HG02571 (cell line): ENCODE measurements around the gene STYXL2.

Source experiments
- ATAC-seq: cut with Tn5 transposase; IDR thresholded peaks from one replicate; pipeline ENCODE4 v1.9.1; 2021; ENCODE audit warnings: mild to moderate bottlenecking, moderate library complexity; ENCODE audit not compliant: unreplicated experiment

STYXL2 gene

DNA sequence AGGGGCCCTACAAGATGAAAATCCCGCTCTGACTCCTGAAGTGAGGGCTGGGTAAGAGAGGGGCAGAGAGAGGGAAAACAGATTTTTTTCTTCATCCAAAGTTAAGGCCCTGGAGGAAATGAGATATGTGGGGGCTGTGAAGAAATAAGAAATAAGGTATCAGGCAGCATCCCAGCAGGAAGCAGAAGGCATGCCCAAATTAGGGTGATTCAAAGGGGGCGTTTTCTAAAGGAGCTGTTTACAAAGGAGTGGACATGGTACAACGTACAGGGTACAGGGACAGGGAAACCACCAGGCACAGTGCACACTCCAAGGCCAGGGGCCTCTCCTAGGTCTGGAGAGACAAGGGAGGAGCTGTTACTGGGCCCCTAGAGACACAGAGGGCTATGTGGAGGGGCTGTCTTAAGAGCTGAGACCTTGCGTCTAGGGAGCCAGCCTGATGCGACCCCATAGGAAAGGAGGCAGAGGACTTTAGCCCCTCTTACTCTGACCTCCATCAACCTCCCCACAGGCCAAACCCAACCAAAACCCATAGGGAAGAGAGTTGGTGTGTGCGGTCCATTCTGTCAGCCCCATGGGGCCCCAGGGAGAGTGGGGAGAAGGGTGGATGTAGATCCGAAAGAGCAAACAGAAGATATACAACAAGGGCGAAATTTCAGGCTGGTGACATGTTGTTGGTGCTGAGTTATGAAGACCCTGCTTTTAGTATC is 38.6 kb downstream of the STYXL2 start:
- ATAC-seq = no peak

DNA sequence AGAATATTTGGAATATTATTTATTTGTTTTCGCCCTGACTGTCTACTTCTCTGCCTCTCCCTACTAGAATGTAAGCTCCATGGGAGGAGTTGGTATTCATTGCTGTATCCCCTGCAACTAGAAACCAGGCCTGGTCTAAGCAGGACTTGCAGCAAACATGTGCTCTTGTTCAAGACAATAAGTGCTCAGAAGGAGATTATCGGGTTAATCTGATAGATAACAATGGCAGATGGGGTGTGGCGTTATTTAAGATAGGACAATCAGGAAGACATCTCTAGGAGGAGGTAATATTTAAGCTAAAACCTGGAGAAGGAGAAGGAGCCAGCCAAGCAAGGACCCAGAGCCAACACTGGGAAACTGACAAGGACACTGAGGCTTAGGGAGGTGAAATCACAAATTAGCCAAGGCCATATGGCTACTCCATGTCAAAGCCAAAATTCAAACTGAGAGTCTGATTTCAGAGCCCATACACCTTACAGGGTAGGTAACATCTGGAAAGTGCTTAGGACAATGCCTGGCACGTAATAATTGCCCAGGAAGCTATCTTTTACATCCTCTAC is 41.5 kb downstream of the STYXL2 start:
- no peak for ATAC-seq

DNA sequence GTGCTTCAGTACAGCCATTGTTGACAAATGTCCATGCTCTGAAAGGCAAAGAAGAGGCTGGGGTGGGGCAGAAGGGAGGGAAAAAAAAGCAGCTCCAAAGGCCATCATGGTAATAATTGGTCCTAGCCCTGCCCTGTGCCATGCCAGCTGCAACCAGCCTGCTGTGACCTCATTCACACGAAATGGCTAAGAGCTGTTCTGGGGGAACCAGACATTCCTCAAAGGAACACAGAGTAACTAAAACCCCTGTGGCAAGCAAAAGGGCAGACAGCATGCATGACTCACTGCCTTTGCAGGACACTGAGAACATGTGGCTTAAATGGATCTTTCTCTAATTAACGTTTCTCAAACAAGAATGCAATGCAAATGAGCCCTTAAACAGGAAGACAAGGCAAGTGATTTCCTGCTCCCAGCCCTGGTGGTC is 42.3 kb downstream of the STYXL2 start:
- no peak for ATAC-seq

DNA sequence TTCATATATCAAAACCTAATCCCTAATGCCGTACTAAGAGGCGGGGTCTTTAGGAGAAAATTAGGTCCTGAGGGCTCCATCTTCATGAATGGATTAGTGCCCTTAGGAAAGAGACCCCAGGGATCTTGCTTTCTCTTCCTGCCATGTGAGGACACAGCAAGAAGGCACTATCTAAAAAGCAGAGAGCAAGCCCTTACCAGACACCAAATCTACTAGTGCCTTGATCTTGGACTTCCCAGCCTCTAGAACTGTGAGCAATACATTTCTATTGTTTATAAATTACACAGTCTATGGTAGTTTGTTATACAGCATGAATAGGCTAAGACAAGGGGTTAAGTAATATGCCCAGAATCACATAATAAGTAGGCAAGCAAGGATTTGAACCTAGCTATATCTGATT is 42.9 kb downstream of the STYXL2 start:
- no peak for ATAC-seq

DNA sequence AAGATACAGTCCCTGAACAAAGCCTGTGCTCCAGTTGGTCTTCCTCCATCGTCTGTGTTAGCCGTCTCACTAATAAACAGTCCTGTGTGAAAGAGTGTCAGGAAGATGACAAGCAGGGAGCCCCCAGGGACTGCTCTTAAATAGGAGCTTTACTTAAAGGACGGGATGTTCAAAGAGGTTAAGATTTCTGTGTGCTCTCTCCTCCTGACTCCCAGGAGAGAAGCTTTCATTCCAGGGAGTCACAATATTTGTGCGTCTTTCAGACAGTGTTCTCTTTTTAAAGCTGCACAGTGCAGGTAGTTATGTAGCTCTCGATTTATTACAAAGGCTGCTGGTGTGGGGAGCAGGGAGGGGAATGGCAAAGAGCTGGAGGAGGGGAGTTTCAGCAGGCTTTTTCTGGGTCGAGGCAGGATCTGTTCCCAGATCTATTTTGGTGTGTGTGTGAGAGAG is 43.5 kb downstream of the STYXL2 start:
- ATAC-seq = no peak

DNA sequence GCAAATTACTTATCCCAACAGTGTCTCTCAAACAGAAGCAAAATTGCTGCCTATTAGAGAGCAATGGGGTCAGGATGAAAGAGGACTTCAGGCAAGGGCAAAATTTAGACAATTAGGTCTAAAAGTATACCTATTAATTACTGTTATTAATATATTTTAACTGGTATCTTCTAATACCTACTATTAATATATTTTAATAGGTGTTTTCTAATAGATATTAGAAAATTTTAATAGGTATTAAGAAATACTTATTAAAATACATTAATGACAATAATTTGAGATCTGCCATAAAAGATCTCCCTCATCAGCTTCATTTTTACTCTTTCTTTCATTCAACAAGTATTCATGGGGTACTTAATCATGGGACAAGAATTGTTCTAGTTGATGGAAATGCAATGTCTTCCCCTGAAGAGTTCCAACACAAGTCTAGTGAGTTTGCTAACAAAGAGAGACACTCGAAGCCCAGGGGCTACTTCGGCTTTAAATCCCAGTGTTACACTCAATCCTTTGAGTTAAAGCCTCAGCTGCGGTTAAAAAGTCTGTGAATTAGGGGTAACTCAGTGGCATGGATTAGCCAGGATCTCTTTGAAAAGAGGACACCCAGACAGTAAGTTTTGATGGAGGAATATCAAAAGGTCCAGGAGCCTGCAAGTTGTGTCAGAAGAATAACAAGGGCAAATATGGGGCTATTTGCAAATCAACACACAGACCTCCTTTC is 44.1 kb downstream of the STYXL2 start:
- no peak for ATAC-seq

DNA sequence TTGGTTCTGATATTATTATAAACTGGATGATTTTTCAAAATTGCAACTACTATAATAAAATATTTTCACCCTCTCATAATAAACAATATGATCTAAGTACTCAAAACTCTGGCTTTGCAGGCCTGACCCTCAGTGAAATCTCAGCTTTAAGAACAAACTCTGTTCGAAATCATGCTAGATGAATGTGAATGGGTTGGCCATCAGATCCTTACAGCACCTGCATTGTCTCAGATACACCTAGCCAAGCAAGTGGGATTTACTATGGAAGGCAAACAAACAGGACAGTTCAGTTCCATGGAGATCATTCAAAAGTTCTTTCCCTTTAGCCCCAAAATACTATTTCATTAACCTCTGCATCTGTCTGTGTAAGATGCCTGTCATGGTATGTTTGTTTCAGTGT is 44.8 kb downstream of the STYXL2 start:
- no peak for ATAC-seq

DNA sequence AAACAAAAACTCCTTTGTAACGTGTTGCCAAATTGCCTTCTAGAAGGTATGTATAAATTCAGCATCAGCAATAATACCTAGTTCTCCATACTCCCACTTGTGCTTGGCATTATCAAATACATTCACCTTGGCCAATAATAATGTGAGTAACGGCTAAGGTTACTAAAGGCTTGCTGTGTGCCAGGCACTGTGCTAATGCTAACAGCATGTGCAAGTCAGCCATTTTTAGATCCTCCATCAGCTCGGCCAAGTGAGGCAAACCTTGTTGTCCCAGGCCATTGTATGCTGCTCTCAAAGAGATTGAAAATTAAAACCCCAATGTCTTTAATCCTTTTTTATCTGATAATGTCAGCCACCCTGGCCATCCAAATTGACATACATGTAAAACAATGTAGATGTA is 48.1 kb downstream of the STYXL2 start:
- ATAC-seq = no peak
